ENCODE results near the gene RPL13.

DNA sequence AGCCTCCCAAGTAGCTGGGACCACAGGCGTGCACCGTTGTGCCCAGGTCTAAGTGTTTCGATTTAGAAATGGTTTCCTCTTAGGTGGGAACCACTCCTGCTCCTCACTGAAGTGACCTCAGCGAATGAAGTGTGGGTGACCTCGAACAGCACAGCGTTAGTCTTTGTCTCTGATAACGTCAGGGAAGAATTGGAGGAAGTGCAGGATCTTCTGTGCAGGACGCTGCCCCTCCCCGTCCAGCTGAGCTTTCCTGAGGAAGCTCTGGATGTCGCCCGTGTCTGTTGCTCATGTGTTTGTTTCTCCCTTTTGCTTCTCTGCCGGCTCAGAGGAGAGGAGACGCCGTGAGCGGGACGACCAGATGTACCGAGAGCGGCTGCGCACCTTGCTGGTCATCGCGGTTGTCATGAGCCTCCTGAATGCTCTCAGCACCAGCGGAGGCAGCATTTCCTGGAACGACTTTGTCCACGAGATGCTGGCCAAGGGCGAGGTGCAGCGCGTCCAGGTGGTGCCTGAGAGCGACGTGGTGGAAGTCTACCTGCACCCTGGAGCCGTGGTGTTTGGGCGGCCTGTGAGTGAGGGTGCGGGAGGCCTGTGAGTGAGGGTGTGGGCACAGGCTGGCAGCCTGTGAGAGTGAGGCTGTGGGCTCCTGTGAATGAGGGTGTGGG, 36.7 kb upstream of the RPL13 start:
- no peak for TF ChIP-seq CTCF (conservative IDR thresholded peaks at IDR 0.05; ENCODE audit: low read depth, low read length)
- TF ChIP-seq MXI1 (IDR thresholded peaks at IDR 0.05; ENCODE audit: borderline replicate concordance, low read depth, low read length), result no peak
- no peak for TF ChIP-seq FOS (IDR thresholded peaks at IDR 0.05; ENCODE audit: low read depth, low read length)
- TF ChIP-seq POLR2A (IDR thresholded peaks at IDR 0.05; ENCODE audit: low read depth, low read length), result no peak
- no peak for TF ChIP-seq BHLHE40 (IDR thresholded peaks at IDR 0.05; ENCODE audit: low read depth, low read length)
- TF ChIP-seq RCOR1 (IDR thresholded peaks at IDR 0.05; ENCODE audit: insufficient replicate concordance, low read length), result no peak
- TF ChIP-seq RFX5 (IDR thresholded peaks at IDR 0.05; ENCODE audit: low read depth, low read length), result no peak
- no peak for TF ChIP-seq CEBPB (IDR thresholded peaks at IDR 0.05; ENCODE audit: low read depth, low read length)
- TF ChIP-seq USF2 (IDR thresholded peaks at IDR 0.05; ENCODE audit: low read depth, low read length), result no peak
- TF ChIP-seq MAFK (IDR thresholded peaks at IDR 0.05; ENCODE audit: low read depth, low read length), result no peak
- TF ChIP-seq SMC3 (IDR thresholded peaks at IDR 0.05; ENCODE audit: low read depth, low read length), result no peak

Data from IMR-90 (cell line).